Measurements from ENCODE around the gene BOLA3.
"Not testable (repeated sequence)": the region's sequence is repeated elsewhere in the genome, so short reads cannot be mapped to it uniquely, and the experiment has no call there.

The BOLA3 gene

DNA sequence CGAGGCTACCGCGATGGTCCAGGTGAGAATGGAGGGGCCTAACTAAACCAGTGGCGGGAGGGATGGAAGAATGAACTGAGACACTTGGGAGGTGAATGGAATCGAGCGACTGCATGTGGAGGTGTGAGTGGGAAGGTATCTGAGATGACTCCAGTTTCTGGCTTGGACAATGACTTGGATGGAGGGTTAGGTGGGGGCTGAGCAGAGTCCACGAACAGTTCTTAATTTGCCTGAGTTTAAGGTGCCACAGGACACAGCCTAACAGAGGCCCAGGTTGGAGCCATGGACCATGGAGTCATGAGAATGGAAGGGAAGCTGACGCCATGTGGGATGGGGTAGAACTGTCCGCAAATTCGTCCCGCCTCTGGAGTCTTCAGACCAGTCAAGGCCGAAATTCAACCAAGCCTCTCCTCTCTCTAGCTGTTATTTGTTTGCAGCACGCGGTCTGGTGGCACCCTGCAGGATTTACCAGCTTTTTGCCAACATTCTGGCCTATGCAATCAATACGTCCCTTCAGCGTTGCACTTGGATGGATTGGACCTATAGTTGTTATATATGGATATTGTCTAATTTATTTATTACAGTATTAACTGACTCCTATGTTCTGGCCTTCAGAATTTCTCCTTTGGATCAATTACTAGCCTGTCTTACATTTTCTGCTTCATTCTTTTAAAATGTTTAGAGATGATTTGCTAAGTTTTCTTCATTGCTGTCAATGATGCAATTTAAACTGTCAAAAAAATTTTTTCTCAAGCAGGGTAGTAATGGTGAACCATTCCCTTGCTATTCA is 940 bp upstream of the BOLA3 start:
- no peak for DNase-seq

- no peak for DNase-seq
Measured at GRCh38 chr2:74146929-74147726, 584 bp downstream of the BOLA3 start.

DNA sequence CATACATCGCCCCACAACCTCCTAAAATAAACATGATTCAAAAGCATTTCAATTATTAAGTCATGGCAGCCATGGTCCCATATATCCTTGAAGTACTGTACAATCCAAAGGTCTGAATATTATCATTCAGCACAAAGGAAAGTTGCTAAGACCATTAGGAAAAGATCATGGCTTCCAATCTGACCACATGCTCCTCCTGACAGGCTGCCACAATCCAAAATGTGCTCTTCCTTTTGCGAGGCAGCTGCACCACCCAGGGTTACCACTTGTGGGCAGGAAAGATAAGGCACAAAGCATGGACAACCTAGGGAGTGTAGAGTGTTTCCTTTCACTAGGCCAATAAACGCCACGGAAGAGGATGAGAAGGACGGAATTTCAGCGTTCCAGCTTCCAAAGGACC is 5.4 kb downstream of the BOLA3 start:
- DNase-seq, result no peak

GRCh38 chr2:74138600-74139323 is 8.9 kb downstream of the BOLA3 start:
- DNase-seq, result no peak

DNA sequence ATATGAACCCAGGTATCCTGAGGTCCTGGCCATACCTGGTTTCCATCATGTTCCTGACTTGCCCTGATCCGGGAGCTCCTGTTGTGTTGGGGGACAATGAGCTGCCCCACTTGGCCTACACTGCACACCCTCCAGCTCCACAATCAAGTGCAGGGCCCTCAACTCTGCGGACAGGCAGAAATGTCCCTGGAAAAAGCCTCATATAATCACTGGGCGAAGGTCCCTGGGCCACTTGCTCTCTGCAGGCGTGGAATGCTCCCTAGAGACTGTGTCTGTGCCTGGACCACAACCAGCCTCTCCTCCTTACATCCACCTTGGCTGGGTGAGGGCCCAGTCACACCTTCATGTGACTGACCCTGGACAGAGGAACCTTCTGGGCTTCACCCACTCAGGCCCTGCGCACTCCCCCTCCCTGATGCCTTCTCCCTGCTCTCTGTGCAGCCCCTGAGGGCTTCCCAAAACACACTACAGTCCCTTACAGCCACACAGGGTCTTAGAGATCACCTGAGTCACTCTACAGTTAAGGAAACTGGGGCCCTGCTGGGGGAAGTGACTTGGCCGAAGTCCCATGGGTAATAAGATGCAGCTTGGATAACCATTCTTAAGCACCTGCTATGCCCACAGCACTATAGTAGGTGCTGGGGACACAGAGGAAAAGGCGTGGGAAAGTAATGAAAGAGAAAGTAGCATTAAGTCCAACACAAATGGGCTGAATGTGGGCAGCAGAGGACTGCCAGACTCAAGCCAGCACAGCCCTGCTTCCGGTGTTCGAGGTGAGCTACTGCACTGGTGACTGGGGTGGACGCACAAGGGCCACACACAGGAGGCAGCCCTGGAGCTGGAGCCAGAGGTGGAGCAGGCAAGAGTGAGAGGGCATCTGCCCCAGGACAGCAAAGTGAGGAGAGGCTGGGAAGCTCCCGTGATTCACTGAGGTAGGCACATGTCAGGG is 9.8 kb downstream of the BOLA3 start:
- DNase-seq, result no peak

DNA sequence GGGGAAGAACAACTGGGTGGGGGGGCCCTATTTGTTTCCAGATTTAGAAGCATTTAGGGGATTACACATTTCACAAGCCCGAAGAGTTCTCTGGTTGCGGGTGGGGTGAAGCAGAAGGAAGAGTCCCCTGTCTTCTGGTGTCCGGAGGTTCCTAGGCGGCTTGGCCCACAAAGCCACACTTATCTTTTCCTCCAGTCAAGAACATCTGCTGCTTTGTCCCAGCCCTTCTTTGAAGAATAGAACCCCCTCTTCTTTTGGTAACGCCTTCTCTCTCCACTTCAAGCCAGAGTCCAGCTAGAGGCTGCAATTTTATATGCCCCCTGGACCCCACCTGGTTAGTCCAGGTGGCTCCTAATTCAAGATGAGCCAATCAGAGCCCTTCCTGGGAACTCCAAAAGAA is 15.8 kb downstream of the BOLA3 start:
- no peak for DNase-seq

- DNase-seq, result no peak
Measured at GRCh38 chr2:74130211-74130995, 17.3 kb downstream of the BOLA3 start.

DNA sequence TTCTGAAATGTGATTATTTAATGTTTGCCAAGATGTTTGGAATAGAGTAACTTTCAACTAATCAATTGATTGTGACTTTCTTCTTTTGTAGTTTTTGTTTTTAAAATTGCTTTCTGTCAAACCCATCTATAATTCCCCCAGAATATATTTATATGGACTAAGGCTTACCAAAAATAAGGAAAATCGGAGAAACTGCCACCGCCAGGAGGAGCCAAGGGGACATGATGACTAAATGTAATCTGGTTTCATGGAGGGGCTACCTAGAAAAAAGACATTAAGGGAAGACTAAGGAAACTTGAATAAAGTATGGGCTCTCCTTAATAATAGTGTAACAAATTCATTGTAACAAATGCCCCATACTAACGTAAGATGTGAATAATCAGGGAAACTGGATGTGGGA is 19.5 kb downstream of the BOLA3 start:
- DNase-seq, result no peak

DNA sequence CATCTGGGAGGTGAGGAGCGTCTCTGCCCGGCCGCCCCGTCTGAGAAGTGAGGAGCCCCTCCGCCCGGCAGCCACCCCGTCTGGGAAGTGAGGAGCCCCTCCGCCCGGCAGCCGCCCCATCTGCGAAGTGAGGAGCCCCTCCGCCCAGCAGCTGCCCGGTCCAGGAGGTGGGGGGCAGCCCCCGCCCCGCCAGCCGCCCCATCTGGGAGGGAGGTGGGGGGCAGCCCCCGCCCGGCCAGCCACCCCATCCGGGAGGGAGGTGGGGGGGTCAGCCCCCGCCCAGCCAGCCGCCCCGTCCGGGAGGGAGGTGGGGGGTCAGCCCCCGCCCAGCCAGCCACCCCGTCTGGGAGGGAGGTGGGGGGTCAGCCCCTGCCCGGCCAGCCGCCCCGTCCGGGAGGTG is 23.8 kb downstream of the BOLA3 start:
- DNase-seq, result not testable (repeated sequence)

DNA sequence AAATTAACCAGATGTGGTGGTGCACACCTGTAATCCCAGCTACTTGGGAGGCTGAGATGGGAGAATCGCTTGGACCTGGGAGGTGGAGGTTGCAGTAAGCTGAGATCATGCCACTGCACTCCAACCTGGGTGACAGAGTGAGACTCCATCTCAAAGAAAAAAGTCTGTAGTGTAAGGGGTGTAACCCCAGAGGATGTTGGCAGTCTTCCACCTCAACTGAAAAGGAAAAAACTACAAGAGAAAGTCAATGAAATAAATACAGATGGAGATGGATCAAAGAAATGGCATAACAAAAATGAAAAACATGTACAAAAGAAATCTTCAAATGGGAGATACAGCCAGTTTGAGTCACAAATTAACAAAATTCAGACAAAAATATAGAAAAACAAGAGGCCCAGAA is 25.9 kb downstream of the BOLA3 start:
- not testable (repeated sequence) for DNase-seq

GRCh38 chr2:74119912-74120825 is 27.5 kb downstream of the BOLA3 start:
- peak; percentile 76 for DNase-seq

- DNase-seq, result no peak
Measured at GRCh38 chr2:74119339-74119738, 28.4 kb downstream of the BOLA3 start.

DNA sequence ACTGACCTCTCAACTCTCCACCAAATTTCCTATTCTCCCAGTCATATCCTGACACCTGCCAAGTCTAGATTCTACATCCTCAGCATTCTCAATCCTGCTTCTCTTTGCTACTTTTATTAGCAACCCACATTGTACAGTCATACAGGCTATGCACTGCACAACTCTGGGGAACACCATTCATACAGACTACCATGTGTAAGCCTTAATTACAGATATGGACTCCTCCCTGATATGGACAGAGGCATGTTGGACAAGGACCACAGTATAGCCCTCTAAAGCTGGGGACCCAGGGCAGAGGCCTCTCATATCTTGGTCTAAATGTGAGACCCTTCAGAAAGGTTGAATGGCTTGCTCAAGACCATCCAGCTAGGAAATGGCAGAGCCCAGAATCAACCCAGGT is 36.3 kb downstream of the BOLA3 start:
- no peak for DNase-seq

- no peak for DNase-seq
Measured at GRCh38 chr2:74110537-74110936, 37.2 kb downstream of the BOLA3 start.

DNA sequence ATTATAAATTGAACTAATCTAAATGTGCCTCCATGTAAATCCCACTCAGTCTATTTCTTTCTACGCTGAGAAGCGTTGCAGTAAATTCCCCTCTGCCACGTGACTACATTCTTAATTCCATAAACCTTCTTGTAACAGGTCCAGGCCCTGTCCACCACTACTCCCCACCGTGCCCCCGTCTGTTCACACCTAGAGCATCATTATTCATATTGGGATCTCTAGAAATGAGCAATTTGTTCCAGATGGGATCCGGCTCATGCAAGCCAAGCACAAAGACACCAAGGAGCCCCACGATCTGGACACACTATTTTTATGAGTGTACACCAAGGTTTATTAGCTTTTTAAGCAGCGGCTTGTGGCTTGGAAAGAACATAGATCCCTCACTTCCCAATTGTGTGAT is 38.2 kb downstream of the BOLA3 start:
- DNase-seq, result no peak

DNA sequence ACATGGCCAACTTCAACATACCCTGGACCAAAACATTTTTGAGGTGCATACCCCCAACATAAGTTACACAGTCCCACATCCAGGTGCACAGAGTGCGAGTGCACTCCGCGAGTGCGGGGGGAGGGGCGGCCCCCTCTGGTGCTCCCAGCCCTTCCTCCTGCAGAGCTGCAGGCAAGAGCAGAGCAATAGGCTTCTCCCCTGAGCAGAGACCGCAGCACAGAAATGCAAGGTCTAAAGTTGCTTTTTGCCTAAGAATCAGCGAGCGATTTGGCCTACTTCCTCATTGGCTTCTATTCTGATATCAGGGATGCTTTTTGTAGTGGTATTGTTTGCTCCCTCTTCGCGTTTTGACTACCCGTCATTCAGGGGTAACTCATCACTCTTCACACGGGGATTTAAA is 40.6 kb downstream of the BOLA3 start:
- no peak for DNase-seq

DNA sequence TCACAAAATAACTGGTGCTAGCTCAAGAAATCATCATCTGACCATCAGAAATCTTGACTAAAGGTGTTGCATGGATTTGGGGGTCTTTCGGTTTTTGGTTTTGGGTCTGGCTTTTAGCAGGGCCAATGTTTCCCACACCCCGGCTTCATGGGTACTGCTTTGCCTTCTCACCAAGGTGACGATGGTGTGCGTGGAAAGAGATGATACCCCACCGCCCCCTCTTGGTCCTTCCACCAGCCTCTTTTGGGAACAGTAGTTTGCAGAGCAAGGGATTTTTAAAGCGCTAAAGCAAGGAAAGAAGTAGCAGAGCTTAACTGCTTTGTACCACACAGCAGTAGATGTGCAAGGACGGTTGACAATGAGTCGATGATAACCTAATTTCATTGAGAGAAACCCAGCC is 42.3 kb downstream of the BOLA3 start:
- DNase-seq, result no peak

DNA sequence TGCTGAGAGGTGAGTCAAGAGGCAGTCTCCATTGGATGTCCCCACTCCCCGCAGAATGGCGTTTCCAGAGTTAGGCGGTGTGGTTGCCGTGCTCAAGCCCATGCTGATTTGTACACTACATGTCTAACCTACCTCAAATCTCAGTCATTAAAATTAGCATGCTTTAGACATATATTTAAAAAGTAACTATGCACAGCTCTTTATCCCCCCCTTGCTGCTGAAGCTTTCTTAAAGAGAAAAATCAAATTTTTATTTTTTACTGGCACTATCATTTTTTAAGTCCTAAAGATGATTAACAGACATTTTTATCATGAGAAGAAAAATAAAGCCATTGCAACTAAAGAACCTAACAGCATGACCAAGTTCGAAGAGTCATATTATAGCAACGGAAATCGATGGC is 42.9 kb downstream of the BOLA3 start:
- no peak for DNase-seq

DNA sequence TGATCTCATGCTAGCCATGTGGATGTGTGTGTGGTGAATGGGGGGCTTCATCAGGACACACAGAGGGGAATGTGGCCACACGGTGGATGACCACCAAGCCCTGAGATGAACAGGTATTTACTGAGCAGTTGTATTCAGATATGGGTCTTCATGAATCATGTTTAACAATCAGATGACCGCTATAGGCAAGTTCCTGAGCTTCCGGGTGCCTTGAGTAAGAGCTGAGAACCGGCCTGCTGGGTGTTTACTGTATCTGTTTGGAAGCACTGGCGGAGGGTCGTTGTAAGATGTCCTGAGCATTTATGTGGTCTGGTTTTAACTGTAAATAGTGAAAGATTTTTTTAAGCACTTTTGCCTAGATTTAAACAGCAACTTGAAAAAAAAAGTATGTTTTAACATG is 43.9 kb downstream of the BOLA3 start:
- DNase-seq, result no peak

DNA sequence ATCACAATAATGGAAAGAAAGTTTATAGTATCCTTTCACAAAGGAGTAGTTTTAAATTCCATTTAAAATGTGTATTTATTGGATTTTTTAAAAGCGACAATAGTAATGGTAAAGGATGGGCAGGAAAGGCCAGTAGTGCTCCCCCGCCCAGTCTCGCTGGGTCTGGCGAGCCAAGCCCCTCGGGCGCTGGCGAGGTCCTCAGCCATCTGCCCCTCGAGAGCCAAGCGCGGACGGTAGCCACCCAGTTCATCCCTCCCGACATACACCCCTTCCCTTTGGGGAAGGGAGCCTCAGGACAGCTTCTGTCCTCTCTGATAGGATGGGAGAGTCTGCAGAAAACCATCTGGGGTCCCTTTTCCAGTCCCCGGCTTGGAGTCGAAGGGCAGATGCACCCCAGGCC is 45.2 kb downstream of the BOLA3 start:
- DNase-seq, result no peak
